ENCODE results near the gene ERC1. TPM values are rescaled to one million over a fixed set of nuclear protein-coding genes. Genes with fewer than 3 reads are reported as not detected.
A peak's percentile ranks its signal among the peaks of the same experiment; 100 is the strongest.

Gene ERC1
- total and polyA plus RNA-seq, 3 experiments from 2014 or later, result 11.0 to 24.2 (median 22.6) TPM

DNA sequence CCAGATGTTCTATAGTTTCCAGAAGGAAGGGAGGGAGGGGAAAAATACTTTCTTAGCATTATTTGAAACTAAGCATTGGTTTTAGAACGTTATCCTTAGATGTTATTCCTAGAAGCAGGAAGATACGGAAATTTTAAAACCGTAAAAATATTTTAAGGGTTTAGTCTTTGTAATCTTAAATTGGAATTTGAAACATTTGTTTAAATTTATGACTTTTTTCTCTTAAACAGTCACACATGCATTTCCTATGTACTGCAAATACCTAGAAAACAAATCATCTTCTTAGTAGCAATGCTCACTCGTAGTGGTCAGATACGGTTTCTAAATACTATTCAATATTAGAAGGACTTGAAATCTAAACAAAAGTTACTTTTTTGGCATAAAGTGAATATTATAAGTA lies 282.0 kb downstream of the ERC1 start:
- Mint-ChIP-seq H3K27me3 (no peaks in the 10 kb centered on the region), H3K36me3 (peaks cover 1 to 5% (median 4%) of the 10 kb centered on the region in 3 donors), H3K4me1 (peaks cover 9 to 18% (median 16%) of the 10 kb centered on the region in 3 donors), H3K4me3 (no peak overlapping the region), H3K27ac (no peak overlapping the region), H3K9me3 (no peaks in the 10 kb centered on the region)
- ChIA-PET POLR2A (interaction anchor here (0.6 kb wide), 1 partner anchor 14 kb away, joined by 4 read pairs; no protein-coding TSS in a partner anchor), CTCF (no interaction called here)
- H3K4me1 ChIP-seq (ENCODE audit: insufficient read depth, low read length), result no peaks in the 10 kb centered on the region
- H3K9me3 ChIP-seq (ENCODE audit: low read length), result no peaks in the 10 kb centered on the region
- DNase-seq, result no peak
- H3K4me3 ChIP-seq (ENCODE audit: low read length), result no peak overlapping the region
- no peaks in the 10 kb centered on the region for H3K27me3 ChIP-seq (ENCODE audit: insufficient read depth, low read length, poor library complexity, severe bottlenecking)
- H3K27ac ChIP-seq (ENCODE audit: low read depth, low read length), result no peak overlapping the region
- no peaks in the 10 kb centered on the region for H3K36me3 ChIP-seq (ENCODE audit: insufficient read depth, low read length)

DNA sequence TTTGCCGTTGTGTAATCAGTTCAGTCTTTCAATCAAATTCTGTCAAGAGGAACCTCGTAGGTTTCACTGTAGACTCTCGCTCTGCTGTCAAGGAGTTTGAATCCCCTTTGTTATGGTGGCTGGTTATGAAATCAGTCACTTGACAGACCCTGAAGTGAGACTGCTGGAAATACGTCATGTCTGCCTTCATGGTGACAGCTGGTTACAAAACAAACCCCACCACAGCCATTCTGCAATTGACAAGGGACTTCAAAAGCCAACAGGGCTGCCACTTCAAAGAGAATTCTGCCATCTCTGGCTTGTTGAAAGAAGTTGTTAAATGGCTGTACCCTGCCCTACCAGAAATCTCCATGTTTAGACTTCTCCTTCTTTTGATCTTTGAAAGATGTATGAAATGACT lies 286.9 kb downstream of the ERC1 start:
- Histone ChIP-seq H3K9me3 (ENCODE audit: low read length) (no peaks in the 10 kb centered on the region), H3K27me3 (ENCODE audit: insufficient read depth, low read length, poor library complexity, severe bottlenecking) (no peaks in the 10 kb centered on the region), H3K4me1 (ENCODE audit: insufficient read depth, low read length) (no peaks in the 10 kb centered on the region), H3K36me3 (ENCODE audit: insufficient read depth, low read length) (no peaks in the 10 kb centered on the region), H3K4me3 (ENCODE audit: low read length) (no peak overlapping the region), H3K27ac (ENCODE audit: low read depth, low read length) (no peak overlapping the region)
- H3K9me3 Mint-ChIP-seq, result no peaks in the 10 kb centered on the region
- ChIA-PET POLR2A (no interaction called here), CTCF (no interaction called here)
- peaks cover 13 to 19% (median 15%) of the 10 kb centered on the region in 3 donors for H3K4me1 Mint-ChIP-seq
- peak overlapping the region in 5 of 7 donors; percentile 27 to 48 (median 31) for H3K4me3 Mint-ChIP-seq
- DNase-seq, result peak; percentile 2 to 89 (median 68)
- H3K27me3 Mint-ChIP-seq, result peaks cover 0 to 1% of the 10 kb centered on the region in 2 donors
- peaks cover 1 to 6% (median 4%) of the 10 kb centered on the region in 3 donors for H3K36me3 Mint-ChIP-seq
- peak overlapping the region; percentile 69 to 94 (median 88) for H3K27ac Mint-ChIP-seq

DNA sequence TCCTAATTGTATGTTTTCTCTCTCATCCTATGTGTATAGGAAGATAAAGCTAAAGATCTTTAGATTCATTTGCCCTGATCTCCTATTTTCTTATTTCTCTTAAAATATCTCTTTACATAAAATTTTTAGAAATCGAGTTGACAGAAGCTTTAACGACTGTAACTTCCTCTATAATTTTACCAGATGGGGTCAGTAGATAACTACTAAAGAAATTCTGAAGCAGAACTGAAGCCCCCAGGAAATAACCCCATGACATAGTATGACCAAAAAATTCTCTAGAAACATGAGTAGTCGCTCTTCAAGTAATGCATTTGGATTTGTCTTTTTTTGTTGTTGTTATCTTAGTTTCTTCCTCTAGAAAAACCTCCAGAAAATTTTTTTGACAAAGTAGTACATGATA lies 288.0 kb downstream of the ERC1 start:
- H3K4me1 ChIP-seq (ENCODE audit: insufficient read depth, low read length), result no peaks in the 10 kb centered on the region
- POLR2A ChIA-PET, result no interaction called here
- CTCF ChIA-PET, result no interaction called here

DNA sequence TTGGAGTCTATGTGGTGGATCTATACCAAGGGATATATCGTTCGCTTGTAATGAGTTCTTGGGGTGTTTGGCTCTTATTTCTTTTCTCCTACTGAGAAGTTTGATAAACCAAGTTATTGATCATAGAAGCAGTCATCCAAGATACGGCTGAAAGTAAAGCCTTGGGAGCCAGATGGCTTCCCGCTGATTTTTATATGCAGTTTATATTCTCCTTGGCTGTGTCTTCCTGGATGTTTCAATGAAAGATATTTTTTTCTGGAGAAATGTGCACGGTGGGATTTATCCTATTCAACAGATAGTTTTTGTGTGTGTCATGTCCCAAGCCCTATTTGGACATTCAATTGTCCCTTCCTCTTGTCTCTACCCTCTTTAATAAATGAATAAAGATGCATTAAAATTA lies 289.0 kb downstream of the ERC1 start:
- Mint-ChIP-seq H3K27ac (peak overlapping the region in 2 of 8 donors; percentile 17 to 50), H3K36me3 (peaks cover 0 to 8% (median 3%) of the 10 kb centered on the region in 3 donors), H3K4me3 (no peak overlapping the region), H3K4me1 (peaks cover 13 to 19% (median 15%) of the 10 kb centered on the region in 3 donors), H3K27me3 (peaks cover 0 to 1% of the 10 kb centered on the region in 2 donors), H3K9me3 (no peaks in the 10 kb centered on the region)
- Histone ChIP-seq H3K9me3 (ENCODE audit: low read length) (no peaks in the 10 kb centered on the region), H3K27me3 (ENCODE audit: insufficient read depth, low read length, poor library complexity, severe bottlenecking) (no peaks in the 10 kb centered on the region), H3K36me3 (ENCODE audit: insufficient read depth, low read length) (no peaks in the 10 kb centered on the region), H3K4me1 (ENCODE audit: insufficient read depth, low read length) (no peaks in the 10 kb centered on the region), H3K4me3 (ENCODE audit: low read length) (no peak overlapping the region), H3K27ac (ENCODE audit: low read depth, low read length) (no peak overlapping the region)
- ChIA-PET POLR2A (no interaction called here), CTCF (no interaction called here)
- DNase-seq, result no peak

More for the DNA sequence above, 288.0 kb downstream of the ERC1 start:
- Mint-ChIP-seq H3K4me1 (peaks cover 13 to 19% (median 15%) of the 10 kb centered on the region in 3 donors), H3K9me3 (no peaks in the 10 kb centered on the region), H3K27ac (peak overlapping the region in 4 of 8 donors; percentile 30 to 72 (median 56)), H3K4me3 (no peak overlapping the region), H3K27me3 (peaks cover 0 to 1% of the 10 kb centered on the region in 2 donors), H3K36me3 (peaks cover under 1 to 6% (median 4%) of the 10 kb centered on the region in 3 donors)
- Histone ChIP-seq H3K9me3 (ENCODE audit: low read length) (no peaks in the 10 kb centered on the region), H3K27ac (ENCODE audit: low read depth, low read length) (no peak overlapping the region), H3K36me3 (ENCODE audit: insufficient read depth, low read length) (no peaks in the 10 kb centered on the region), H3K27me3 (ENCODE audit: insufficient read depth, low read length, poor library complexity, severe bottlenecking) (no peaks in the 10 kb centered on the region), H3K4me3 (ENCODE audit: low read length) (no peak overlapping the region)
- DNase-seq, result no peak

DNA sequence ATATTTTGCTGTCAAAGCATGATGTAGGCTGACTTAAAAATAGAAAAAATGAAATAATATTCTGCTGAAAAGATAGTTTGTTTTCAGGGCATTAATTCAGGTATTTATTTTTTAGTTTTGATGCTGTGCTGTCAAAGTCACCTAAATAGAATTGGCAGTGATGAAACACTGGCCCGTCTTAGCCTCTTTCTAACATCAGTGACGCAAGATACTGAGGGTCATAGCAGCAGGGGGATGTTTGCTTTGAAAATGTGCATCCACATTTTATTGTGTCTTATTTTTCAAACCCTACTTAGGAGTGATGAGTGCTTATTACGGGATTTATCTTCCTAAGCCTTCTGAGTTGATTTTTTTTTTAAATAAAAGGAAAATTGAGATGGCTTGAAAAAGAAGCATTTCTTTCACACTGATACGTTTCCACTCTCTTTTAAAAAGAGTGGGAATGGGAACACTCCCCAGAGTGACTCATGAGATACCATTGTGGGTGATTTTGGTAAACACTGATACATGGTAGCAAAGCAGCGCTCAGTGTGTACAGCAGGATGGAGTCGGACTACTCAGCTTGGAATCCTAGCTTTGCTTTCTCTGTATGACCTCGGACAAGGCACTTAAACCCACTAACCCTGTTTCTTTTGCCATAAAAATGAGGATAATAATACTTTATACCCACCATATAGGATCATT lies 290.8 kb downstream of the ERC1 start:
- Histone ChIP-seq H3K4me3 (ENCODE audit: low read length) (no peak overlapping the region), H3K27me3 (ENCODE audit: insufficient read depth, low read length, poor library complexity, severe bottlenecking) (no peaks in the 10 kb centered on the region), H3K9me3 (ENCODE audit: low read length) (no peaks in the 10 kb centered on the region), H3K27ac (ENCODE audit: low read depth, low read length) (no peak overlapping the region), H3K4me1 (ENCODE audit: insufficient read depth, low read length) (no peaks in the 10 kb centered on the region), H3K36me3 (ENCODE audit: insufficient read depth, low read length) (no peaks in the 10 kb centered on the region)
- peaks cover 13 to 19% (median 15%) of the 10 kb centered on the region in 3 donors for H3K4me1 Mint-ChIP-seq
- POLR2A ChIA-PET, result no interaction called here
- no peaks in the 10 kb centered on the region for H3K9me3 Mint-ChIP-seq
- CTCF ChIA-PET, result no interaction called here
- peaks cover 0 to 8% (median 3%) of the 10 kb centered on the region in 3 donors for H3K36me3 Mint-ChIP-seq
- H3K4me3 Mint-ChIP-seq, result no peak overlapping the region
- no peak overlapping the region for H3K27ac Mint-ChIP-seq
- peaks cover 0 to 1% of the 10 kb centered on the region in 2 donors for H3K27me3 Mint-ChIP-seq
- DNase-seq, result no peak

- Histone ChIP-seq H3K27me3 (ENCODE audit: insufficient read depth, low read length, poor library complexity, severe bottlenecking) (no peaks in the 10 kb centered on the region), H3K27ac (ENCODE audit: low read depth, low read length) (no peak overlapping the region), H3K4me1 (ENCODE audit: insufficient read depth, low read length) (no peaks in the 10 kb centered on the region), H3K4me3 (ENCODE audit: low read length) (no peak overlapping the region), H3K9me3 (ENCODE audit: low read length) (no peaks in the 10 kb centered on the region), H3K36me3 (ENCODE audit: insufficient read depth, low read length) (no peaks in the 10 kb centered on the region)
- Mint-ChIP-seq H3K27me3 (peaks cover 0 to 1% of the 10 kb centered on the region in 2 donors), H3K4me1 (peaks cover 6 to 11% (median 7%) of the 10 kb centered on the region in 3 donors), H3K27ac (no peak overlapping the region), H3K4me3 (no peak overlapping the region), H3K36me3 (peaks cover 0 to 8% (median 3%) of the 10 kb centered on the region in 3 donors), H3K9me3 (no peaks in the 10 kb centered on the region)
- POLR2A ChIA-PET, result no interaction called here
- CTCF ChIA-PET, result no interaction called here
- no peak for DNase-seq
Measured at GRCh38 chr12:1282670-1283315, 291.8 kb downstream of the ERC1 start.

DNA sequence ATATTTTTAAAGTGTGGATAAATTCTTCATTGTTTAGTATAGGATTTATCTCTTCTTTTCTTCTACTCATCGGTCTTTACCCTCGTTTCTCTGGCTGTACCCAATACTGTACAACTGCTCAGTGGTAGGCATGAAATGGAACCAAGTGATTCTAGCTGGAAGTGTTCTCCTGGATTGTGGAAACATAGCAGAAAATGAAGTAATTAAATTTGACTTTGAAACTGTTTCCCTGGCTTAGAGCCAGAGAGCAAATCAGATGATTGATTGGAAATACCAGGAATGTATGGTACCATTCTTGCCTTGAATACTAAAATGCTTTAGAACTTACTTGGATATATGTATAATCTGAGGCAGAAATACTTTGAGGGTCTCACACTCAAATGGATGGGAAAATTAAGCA lies 292.3 kb downstream of the ERC1 start:
- ChIA-PET CTCF (no interaction called here), POLR2A (no interaction called here)
- Mint-ChIP-seq H3K36me3 (peaks cover 0 to 8% (median 3%) of the 10 kb centered on the region in 3 donors), H3K27me3 (peaks cover 0 to 1% of the 10 kb centered on the region in 2 donors), H3K27ac (no peak overlapping the region), H3K4me3 (no peak overlapping the region), H3K9me3 (no peaks in the 10 kb centered on the region), H3K4me1 (peaks cover 1 to 6% (median 2%) of the 10 kb centered on the region in 3 donors)
- no peaks in the 10 kb centered on the region for H3K36me3 ChIP-seq (ENCODE audit: insufficient read depth, low read length)
- no peak overlapping the region for H3K27ac ChIP-seq (ENCODE audit: low read depth, low read length)
- no peak overlapping the region for H3K4me3 ChIP-seq (ENCODE audit: low read length)
- DNase-seq, result no peak
- H3K27me3 ChIP-seq (ENCODE audit: insufficient read depth, low read length, poor library complexity, severe bottlenecking), result no peaks in the 10 kb centered on the region
- no peaks in the 10 kb centered on the region for H3K4me1 ChIP-seq (ENCODE audit: insufficient read depth, low read length)
- no peaks in the 10 kb centered on the region for H3K9me3 ChIP-seq (ENCODE audit: low read length)

DNA sequence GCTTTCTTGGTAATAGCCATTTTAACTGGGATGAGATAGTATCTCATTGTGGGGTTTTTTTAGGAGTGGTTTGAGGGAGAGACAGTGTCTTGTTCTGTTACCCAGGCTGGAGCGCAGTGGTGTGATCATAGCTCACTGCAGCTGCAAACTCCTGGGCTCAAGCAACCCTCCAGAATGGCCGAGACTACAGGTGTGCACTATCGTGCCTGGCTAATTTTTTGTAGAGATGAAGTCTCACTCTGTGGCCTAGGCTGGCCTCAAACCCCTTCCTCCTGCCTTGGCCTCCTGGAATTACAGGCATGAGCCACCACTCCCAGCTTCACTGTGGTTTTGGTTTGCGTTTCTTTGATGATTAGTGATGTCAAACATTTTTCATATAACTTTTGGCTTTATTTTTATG lies 293.6 kb downstream of the ERC1 start:
- no peak overlapping the region for H3K4me3 Mint-ChIP-seq

More for the DNA sequence above, 293.6 kb downstream of the ERC1 start:
- no peaks in the 10 kb centered on the region for H3K9me3 Mint-ChIP-seq
- Histone ChIP-seq H3K4me3 (ENCODE audit: low read length) (no peak overlapping the region), H3K4me1 (ENCODE audit: insufficient read depth, low read length) (no peaks in the 10 kb centered on the region), H3K36me3 (ENCODE audit: insufficient read depth, low read length) (no peaks in the 10 kb centered on the region), H3K27me3 (ENCODE audit: insufficient read depth, low read length, poor library complexity, severe bottlenecking) (no peaks in the 10 kb centered on the region), H3K9me3 (ENCODE audit: low read length) (no peaks in the 10 kb centered on the region), H3K27ac (ENCODE audit: low read depth, low read length) (no peak overlapping the region)
- H3K27me3 Mint-ChIP-seq, result peaks cover 0 to 1% of the 10 kb centered on the region in 2 donors
- ChIA-PET POLR2A (no interaction called here), CTCF (no interaction called here)
- no peak overlapping the region for H3K27ac Mint-ChIP-seq
- H3K4me1 Mint-ChIP-seq, result peaks cover 0 to 4% (median 0%) of the 10 kb centered on the region in 3 donors
- no peak for DNase-seq
- H3K36me3 Mint-ChIP-seq, result peaks cover 2 to 10% (median 4%) of the 10 kb centered on the region in 3 donors

All from CD8-positive, alpha-beta memory T cell (primary cell).